Uterus (tissue), 4 donors: ENCODE data around the gene BTG2. TPM values are rescaled to one million over a fixed set of nuclear protein-coding genes. Genes with fewer than 3 reads are reported as not detected.
A peak's percentile ranks its signal among the peaks of the same experiment; 100 is the strongest.

ENCODE experiments used
- DNase-seq, 2 donors: peaks; one replicate each; pipeline ENCODE4 v3.0.0-alpha.2; 2019 to 2020
- H3K27ac ChIP-seq, 2 donors: fragments of 200-600 bp; sonication (generic); 1 replicate in 1 of 2; 2 replicates in 1 of 2; pipeline ENCODE4 v1.5.1; 2016 to 2018
- H3K27me3 ChIP-seq, 2 donors: fragments of 200-600 bp; sonication (generic); one replicate each; pipeline ENCODE4 v1.5.1; 2018 to 2019; ENCODE audit warnings: control low read depth in 1 of 2
- H3K36me3 ChIP-seq, 2 donors: fragments of 200-600 bp; sonication (generic); one replicate each; pipeline ENCODE4 v1.5.1; 2019; ENCODE audit warnings: control low read depth in 1 of 2
- H3K4me1 ChIP-seq, 2 donors: fragments of 200-600 bp; sonication (generic); one replicate each; pipeline ENCODE4 v1.5.1; 2018 to 2019; ENCODE audit warnings: control low read depth in 1 of 2
- H3K4me3 ChIP-seq, 2 donors: fragments of 200-600 bp; sonication (generic); 1 replicate in 1 of 2; 2 replicates in 1 of 2; pipeline ENCODE4 v1.5.1; 2018 to 2019; ENCODE audit warnings: mild to moderate bottlenecking in 1 of 2
- H3K9me3 ChIP-seq, 2 donors: fragments of 200-600 bp; sonication (generic); one replicate each; pipeline ENCODE4 v1.5.1; 2019; ENCODE audit warnings: control low read depth in 1 of 2
- CTCF ChIP-seq, 4 experiments: fragments of 200-600 bp in 2 of 4; fragments of 450-650 bp in 2 of 4; sonication (generic) in 2 of 4; IDR thresholded peaks; one replicate each; pipeline ENCODE4 v1.5.1; 2016 to 2019; ENCODE audit warnings: antibody characterized with exemption in 4 of 4, mild to moderate bottlenecking in 2 of 4, moderate library complexity in 1 of 4
- POLR2A ChIP-seq, 2 donors: fragments of 450-650 bp; IDR thresholded peaks; one replicate each; pipeline ENCODE4 v1.6.1; 2016; ENCODE audit warnings: antibody characterized with exemption in 2 of 2, mild to moderate bottlenecking in 1 of 2, moderate library complexity in 1 of 2
- intact Hi-C: fragments of 100-400 bp; cut with DNase I; formaldehyde crosslinking; loops from one replicate; pipeline ENCODE4 v1.15.1; 2023; ENCODE audit warnings: low total_unique reads
- total RNA-seq, 4 donors: library from RNA; depleted of rRNA in 3 of 4; stranded (reverse); fragments of >200 nt in 3 of 4; gene quantifications; one replicate each; pipeline versions ENCODE4 v1.1.0 to v1.2.4, GENCODE V29; 2014 to 2023
- donor health status: DM: yes; HTN: yes; CAD: no.

Gene BTG2
- total RNA-seq, 4 donors from 2014 or later: 14.6 to 95.9 (median 56.5) TPM

- Histone ChIP-seq H3K9me3 (no peaks in the 10 kb centered on the region), H3K4me3 (no peak overlapping the region), H3K4me1 (peaks cover 16 to 20% of the 10 kb centered on the region in 2 donors), H3K27ac (peak overlapping the region; percentile 56 to 96), H3K27me3 (no peaks in the 10 kb centered on the region), H3K36me3 (no peaks in the 10 kb centered on the region)
- no peak for TF ChIP-seq POLR2A (IDR thresholded peaks at IDR 0.05)
- TF ChIP-seq CTCF (IDR thresholded peaks at IDR 0.05): no peak
- DNase-seq: peak; percentile 46 to 48
- intact Hi-C loops: loop anchor here (5.0 kb wide), 3 partner anchors 33 to 213 kb away; partner anchors contain the start of gene BTG2
Measured at GRCh38 chr1:203273869-203274602, 31.3 kb upstream of the BTG2 start.

- Histone ChIP-seq H3K36me3 (no peaks in the 10 kb centered on the region), H3K9me3 (no peaks in the 10 kb centered on the region), H3K27ac (peak overlapping the region; percentile 56 to 96), H3K4me1 (peaks cover 21 to 25% of the 10 kb centered on the region in 2 donors), H3K27me3 (no peaks in the 10 kb centered on the region), H3K4me3 (no peak overlapping the region)
- intact Hi-C loops: loop anchor here (5.0 kb wide), 3 partner anchors 33 to 213 kb away; partner anchors contain the start of gene BTG2
- TF ChIP-seq CTCF (IDR thresholded peaks at IDR 0.05) (no peak), POLR2A (IDR thresholded peaks at IDR 0.05) (peak in 1 of 2 donors; percentile 15)
- peak; percentile 62 to 83 for DNase-seq
Measured at GRCh38 chr1:203274603-203275381, 30.5 kb upstream of the BTG2 start.

- no peak for TF ChIP-seq POLR2A (IDR thresholded peaks at IDR 0.05)
- TF ChIP-seq CTCF (IDR thresholded peaks at IDR 0.05): no peak
- Histone ChIP-seq H3K9me3 (no peaks in the 10 kb centered on the region), H3K4me1 (peaks cover 21 to 28% of the 10 kb centered on the region in 2 donors), H3K27me3 (no peaks in the 10 kb centered on the region), H3K36me3 (no peaks in the 10 kb centered on the region), H3K4me3 (no peak overlapping the region), H3K27ac (peak overlapping the region; percentile 56 to 96)
- intact Hi-C loops: no loop called here
- DNase-seq: peak in 1 of 2 donors; percentile 24
Measured at GRCh38 chr1:203275656-203276272, 29.6 kb upstream of the BTG2 start.

- no peaks in the 10 kb centered on the region for H3K27me3 ChIP-seq
- intact Hi-C loops: no loop called here
- peak in 1 of 2 donors; percentile 27 for DNase-seq
- H3K27ac ChIP-seq: peak overlapping the region; percentile 96 to 98
- no peaks in the 10 kb centered on the region for H3K9me3 ChIP-seq
- no peaks in the 10 kb centered on the region for H3K36me3 ChIP-seq
- H3K4me1 ChIP-seq: peaks cover 21 to 28% of the 10 kb centered on the region in 2 donors
- no peak for TF ChIP-seq CTCF (IDR thresholded peaks at IDR 0.05)
- no peak overlapping the region for H3K4me3 ChIP-seq
Measured at GRCh38 chr1:203276408-203276807, 28.9 kb upstream of the BTG2 start.
